ENCODE data around the gene SMARCE1. TPM values are rescaled to one million over a fixed set of nuclear protein-coding genes. Genes with fewer than 3 reads are reported as not detected.

SMARCE1 gene
- total RNA-seq, 1 experiment from 2014 or later: 139 TPM

DNA sequence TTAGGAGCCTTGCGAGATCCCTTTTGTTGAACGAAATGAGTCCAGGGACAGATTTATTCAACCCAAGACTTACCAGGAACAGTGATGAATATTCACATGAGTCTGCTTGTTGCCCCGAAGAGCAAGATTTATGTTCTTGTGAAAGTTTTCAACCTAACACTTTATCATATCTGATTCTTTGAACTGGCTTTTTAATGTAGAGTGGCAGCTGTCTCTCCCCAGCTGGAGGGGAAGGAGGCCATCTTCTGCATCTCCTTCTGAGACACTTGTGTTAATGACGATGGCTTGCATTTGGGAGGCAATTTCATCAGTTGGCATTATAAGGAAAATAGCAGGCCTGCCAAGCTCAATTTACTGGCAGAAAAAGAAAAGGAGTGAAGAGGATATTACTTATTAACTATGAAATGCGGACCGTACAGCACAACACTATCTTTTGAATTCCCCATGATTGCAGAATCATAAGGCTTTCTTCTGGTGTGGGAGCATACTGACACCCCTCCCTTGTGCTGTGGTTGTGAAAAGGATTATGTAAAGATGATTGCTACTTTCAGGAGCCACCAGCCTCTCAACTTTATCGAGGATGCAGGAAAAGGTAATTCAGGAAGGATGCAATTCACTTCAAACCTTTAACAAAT, 35.7 kb downstream of the SMARCE1 start:
- DNase-seq: no peak
- Histone ChIP-seq H3K4me1 (no peaks in the 10 kb centered on the region), H3K36me3 (no peaks in the 10 kb centered on the region), H3K9me3 (replicated peaks) (no peaks in the 10 kb centered on the region), H3K27ac (no peak overlapping the region), H3K27me3 (no peaks in the 10 kb centered on the region; the same call in 1 of the 2 replicates), H3K4me3 (no peak overlapping the region)

DNA sequence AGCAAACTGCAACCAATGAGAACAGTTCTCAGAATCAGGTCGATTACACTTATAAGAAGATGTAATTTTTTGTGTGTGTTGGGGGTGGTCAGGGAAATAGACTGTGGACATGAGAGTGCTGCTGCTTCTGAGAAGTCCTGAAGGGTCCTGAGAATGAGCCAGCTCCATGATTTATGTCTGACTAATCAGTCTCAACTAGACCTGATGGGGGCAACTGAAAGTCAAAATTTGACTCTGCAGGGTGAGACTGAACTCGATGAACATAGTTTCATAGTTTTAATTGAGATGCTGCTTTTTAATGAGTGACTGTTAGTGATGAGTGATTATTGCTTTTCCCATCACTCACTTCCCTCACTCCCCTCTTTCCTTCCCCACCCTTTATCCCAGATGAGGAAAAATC, 37.3 kb downstream of the SMARCE1 start:
- Histone ChIP-seq H3K36me3 (no peaks in the 10 kb centered on the region), H3K27me3 (no peaks in the 10 kb centered on the region; the same call in 1 of the 2 replicates), H3K4me1 (no peaks in the 10 kb centered on the region), H3K9me3 (replicated peaks) (no peaks in the 10 kb centered on the region), H3K4me3 (no peak overlapping the region), H3K27ac (no peak overlapping the region)
- no peak for DNase-seq

DNA sequence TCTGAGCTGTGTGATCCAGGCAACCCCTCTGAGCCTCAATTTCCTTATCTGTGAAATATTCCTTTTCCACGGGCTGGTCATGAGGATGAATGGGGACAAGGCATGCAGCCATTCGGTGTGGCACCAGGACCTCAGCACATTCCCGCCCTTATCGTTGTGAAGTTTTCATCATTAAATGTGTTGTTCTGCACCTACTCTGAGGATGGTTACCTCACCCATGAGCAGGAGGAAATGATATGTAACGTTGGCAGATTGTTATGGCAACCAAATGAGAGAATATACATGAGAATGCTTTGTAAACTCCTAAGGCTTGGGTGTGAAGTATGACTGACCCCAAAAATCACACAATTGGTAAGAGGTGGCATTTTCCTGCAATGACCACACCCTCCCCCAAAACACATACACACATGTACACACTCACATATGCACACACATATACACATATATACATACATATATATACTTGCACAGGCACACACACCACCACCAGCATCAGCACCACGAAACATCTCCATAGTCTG, 39.5 kb downstream of the SMARCE1 start:
- Histone ChIP-seq H3K9me3 (replicated peaks) (no peaks in the 10 kb centered on the region), H3K36me3 (no peaks in the 10 kb centered on the region), H3K27me3 (peaks cover 3% of the 10 kb centered on the region; the same call in 1 of the 2 replicates), H3K4me1 (no peaks in the 10 kb centered on the region), H3K4me3 (no peak overlapping the region), H3K27ac (no peak overlapping the region)
- DNase-seq: no peak

DNA sequence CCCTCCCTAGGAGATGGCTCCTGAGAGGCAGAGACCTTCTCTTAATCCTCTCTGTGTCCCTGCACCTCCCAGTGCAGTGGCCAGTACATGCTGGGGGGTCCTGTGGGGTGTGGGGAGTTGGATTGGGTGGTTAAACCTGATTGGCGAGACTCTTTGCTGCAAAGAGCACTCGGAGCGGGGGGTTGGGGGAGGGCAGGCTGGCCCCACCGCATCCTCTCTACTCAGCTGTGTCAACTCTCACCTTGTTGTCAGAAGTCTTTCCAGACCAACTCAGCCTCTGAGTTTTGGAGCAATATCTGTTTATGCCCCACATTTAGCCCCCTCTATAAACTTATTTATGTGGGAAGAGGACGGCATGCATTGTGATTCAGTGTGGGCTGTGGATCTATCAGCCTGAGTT, 40.0 kb downstream of the SMARCE1 start:
- no peaks in the 10 kb centered on the region for H3K9me3 ChIP-seq (replicated peaks)
- H3K4me1 ChIP-seq: no peaks in the 10 kb centered on the region
- H3K27me3 ChIP-seq: 0 out of 2 replicates have a peak, but pooled peaks cover 3% of the 10 kb centered on the region
- DNase-seq: no peak
- H3K27ac ChIP-seq: no peak overlapping the region
- H3K4me3 ChIP-seq: no peak overlapping the region
- no peaks in the 10 kb centered on the region for H3K36me3 ChIP-seq

DNA sequence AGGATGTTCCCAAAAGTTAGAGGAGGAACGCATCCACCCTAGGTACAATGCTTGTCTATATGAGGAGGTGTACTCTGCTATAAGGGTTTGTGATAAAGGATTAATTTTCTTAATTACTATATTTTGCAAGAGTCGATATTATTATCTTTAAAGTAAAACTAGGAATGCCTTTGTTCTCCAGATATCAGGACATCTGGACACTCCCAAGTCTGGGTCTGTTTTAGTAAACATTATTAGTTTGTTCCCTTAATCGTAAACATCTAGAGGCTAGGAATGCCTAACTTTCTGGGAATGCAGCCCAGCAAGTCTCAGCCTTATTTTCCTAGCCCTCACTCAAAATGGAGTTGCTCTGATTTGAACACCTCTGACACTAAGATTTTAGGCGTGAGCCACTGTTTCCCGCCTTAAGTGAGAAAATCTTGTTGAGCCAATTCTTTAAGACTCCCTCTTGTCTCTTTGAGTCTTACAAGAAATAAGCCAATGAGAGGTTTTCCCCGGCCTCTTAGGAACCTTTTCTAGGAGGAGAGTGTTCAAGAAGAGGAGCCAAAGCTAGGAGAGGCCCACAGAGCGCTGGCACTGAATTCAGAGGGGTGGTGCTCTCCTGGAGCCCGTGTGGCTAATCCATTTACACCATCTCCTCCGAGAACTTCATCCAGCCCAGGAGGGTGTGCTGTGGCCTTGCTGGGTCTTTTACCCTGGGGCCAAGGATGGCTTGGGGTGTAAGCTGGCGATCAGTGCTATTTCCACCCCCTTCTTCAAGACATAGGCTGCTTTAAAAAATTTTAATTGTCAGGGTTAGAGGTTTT, 40.9 kb downstream of the SMARCE1 start:
- Histone ChIP-seq H3K9me3 (replicated peaks) (no peaks in the 10 kb centered on the region), H3K27ac (no peak overlapping the region), H3K4me1 (no peaks in the 10 kb centered on the region), H3K36me3 (no peaks in the 10 kb centered on the region), H3K27me3 (0 out of 2 replicates have a peak, but pooled peaks cover 3% of the 10 kb centered on the region), H3K4me3 (no peak overlapping the region)
- DNase-seq: no peak

DNA sequence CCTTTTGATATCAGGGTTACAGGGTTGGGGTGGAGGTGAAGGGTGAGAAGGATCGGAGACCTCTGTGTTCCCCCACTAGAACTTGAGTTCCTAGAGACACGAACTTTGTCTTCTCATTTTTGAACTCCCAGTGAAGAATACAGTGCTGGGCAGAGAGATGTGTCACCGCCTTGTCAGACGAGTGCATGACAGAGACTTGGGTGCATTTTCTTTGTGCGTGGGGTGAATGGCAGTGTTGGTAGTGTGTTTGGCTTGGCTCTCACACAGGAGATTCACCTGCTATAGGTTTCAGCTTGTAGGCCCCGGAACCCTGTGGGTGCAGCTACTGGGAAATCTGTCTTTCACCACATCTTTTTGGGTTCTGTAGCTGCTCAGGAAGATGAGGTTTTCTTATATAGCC, 42.3 kb downstream of the SMARCE1 start:
- Histone ChIP-seq H3K36me3 (no peaks in the 10 kb centered on the region), H3K9me3 (replicated peaks) (no peaks in the 10 kb centered on the region), H3K27ac (no peak overlapping the region), H3K4me3 (no peak overlapping the region), H3K4me1 (no peaks in the 10 kb centered on the region), H3K27me3 (0 out of 2 replicates have a peak, but pooled peaks cover 3% of the 10 kb centered on the region)
- DNase-seq: no peak

DNA sequence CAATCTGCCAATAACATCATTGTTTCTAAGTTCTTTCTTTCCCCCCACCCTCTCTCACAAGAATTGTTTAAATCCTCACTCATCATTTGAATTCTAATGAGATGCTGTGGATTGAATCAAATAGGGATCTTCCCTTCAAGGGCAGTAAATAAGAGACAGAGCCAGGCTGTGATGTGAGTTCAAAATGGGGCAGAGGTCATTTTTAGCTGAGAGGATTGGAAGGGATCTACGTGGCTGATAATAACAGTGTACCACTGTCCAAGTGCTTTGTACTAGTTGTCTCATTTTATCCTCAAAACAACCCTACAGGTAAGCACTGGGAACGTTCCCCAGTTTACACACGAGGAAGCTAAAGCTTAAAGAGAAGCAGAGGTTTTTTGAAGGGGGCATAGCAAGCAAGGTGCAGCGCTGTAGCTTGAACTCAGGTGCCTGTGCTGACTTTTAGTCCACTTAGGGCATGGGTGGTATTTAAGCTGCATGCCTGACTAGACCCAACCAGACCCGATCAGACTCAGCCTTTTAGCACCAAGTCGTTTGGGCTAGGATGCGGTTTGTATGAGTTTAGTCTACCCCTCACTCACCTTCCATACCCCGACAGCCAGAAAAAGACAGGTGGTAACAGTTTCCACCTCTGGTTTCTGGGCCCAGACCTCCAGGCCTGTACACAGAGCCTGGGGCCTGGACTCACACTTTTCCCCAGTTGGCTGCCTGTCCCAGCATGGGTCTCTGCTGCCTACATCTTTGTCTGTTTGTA, 43.1 kb downstream of the SMARCE1 start:
- no peaks in the 10 kb centered on the region for H3K9me3 ChIP-seq (replicated peaks)
- DNase-seq: no peak
- H3K36me3 ChIP-seq: no peaks in the 10 kb centered on the region
- H3K4me3 ChIP-seq: no peak overlapping the region
- no peaks in the 10 kb centered on the region for H3K4me1 ChIP-seq
- H3K27me3 ChIP-seq: 0 out of 2 replicates have a peak, but pooled peaks cover 3% of the 10 kb centered on the region
- no peak overlapping the region for H3K27ac ChIP-seq

DNA sequence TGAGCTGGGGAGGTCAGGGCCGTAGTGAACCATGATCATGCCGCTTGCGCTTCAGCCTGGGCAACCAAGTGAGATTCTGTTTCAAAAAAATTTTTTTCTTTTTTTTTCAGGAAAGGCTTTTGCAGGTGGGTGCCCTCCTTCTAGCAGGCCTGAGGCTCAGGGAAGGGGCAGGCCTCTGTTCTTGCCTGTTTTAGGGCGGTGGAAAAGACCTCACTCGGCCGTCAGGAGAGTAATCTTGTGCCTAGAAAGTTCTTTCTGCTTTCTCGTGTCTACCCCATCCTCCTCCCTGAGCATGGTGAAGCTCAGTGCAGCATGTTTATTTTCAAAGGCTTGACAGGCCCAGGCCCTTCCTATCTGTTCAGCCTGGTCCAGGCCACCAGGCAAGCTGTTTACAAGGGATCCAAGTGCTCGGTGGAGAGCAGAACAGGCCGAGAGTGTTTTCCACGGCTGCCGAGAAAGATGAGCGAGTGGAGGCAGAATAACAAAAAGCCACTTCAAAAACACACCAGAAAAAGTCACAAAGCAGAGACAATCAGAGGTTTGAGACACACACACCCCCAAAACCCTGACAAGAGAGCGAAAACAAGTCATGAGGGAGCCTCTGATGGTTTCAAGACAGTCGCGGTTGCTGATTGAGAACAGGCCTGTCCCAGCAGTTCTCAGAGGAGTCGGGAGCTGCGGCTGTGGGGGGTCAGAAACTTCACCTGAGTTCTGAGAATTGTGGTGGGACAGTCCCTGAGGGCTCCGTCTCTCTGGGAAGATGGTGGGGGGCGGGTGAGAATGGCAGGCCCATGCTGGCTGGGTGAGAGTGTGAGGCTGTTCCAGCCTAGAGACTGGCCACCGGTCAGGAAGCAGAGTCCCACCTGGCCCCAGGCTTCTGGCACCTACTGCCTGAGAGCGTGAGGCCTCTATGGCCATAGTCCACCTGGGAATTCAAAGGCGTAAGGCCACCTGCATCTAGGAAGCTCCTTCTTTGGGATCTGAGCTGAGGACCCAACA, 44.9 kb downstream of the SMARCE1 start:
- Histone ChIP-seq H3K4me3 (no peak overlapping the region), H3K27ac (no peak overlapping the region), H3K9me3 (replicated peaks) (no peaks in the 10 kb centered on the region), H3K27me3 (0 out of 2 replicates have a peak, but pooled peaks cover 3% of the 10 kb centered on the region), H3K4me1 (no peaks in the 10 kb centered on the region), H3K36me3 (no peaks in the 10 kb centered on the region)
- no peak for DNase-seq

DNA sequence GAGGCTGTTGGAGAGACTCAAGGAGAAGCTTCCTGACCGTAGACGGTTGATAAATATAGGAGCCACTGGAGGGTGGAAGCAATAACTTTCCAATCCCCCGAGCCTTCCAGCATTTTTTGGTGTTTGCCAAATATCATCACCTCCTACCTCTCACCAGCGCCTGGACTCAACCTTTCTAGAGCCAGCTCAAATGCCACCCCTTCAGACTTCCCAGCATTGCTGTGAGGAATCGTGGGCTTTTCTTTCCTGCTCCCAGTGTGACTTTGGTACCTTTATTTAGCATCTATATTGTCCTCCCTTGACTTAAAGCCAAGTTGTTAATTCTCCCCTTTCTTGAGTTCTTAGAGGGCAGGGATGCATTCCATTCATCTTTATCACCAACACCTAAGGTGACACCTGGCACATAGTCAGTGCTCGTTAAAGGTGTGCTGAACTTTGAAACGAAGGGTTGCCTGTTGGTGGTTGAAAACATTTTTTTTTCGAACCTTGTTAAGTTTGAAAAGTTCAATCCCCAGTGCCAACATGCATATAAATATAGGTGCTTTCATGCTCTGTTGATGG, 47.1 kb downstream of the SMARCE1 start:
- no peak for DNase-seq
- Histone ChIP-seq H3K9me3 (replicated peaks) (no peaks in the 10 kb centered on the region; the same call in 1 of the 2 replicates), H3K36me3 (no peaks in the 10 kb centered on the region), H3K4me3 (no peak overlapping the region), H3K27ac (no peak overlapping the region), H3K27me3 (0 out of 2 replicates have a peak, but pooled peaks cover 3% of the 10 kb centered on the region), H3K4me1 (no peaks in the 10 kb centered on the region; the same call in 1 of the 2 replicates)

DNA sequence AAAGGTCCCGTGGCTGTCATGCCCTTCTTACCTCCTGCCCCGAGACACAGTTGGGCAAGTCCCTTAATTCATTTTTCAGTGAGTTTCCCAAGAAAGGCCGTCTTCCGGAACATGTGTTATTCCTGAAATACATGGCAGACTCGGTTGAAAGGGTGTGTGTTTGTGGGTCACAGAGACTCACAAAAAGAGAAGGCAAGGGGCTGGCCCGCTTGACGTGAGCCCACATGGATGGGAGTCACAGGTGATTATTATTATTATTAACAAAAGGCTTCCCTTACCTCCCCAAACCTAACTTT, 48.2 kb downstream of the SMARCE1 start:
- H3K9me3 ChIP-seq (replicated peaks): no peaks in the 10 kb centered on the region; the same call in 1 of the 2 replicates
- H3K4me3 ChIP-seq: no peak overlapping the region
- no peak for DNase-seq
- no peaks in the 10 kb centered on the region for H3K36me3 ChIP-seq
- 0 out of 2 replicates have a peak, but pooled peaks cover 2% of the 10 kb centered on the region for H3K27me3 ChIP-seq
- H3K27ac ChIP-seq: no peak overlapping the region
- no peaks in the 10 kb centered on the region; the same call in 1 of the 2 replicates for H3K4me1 ChIP-seq

DNA sequence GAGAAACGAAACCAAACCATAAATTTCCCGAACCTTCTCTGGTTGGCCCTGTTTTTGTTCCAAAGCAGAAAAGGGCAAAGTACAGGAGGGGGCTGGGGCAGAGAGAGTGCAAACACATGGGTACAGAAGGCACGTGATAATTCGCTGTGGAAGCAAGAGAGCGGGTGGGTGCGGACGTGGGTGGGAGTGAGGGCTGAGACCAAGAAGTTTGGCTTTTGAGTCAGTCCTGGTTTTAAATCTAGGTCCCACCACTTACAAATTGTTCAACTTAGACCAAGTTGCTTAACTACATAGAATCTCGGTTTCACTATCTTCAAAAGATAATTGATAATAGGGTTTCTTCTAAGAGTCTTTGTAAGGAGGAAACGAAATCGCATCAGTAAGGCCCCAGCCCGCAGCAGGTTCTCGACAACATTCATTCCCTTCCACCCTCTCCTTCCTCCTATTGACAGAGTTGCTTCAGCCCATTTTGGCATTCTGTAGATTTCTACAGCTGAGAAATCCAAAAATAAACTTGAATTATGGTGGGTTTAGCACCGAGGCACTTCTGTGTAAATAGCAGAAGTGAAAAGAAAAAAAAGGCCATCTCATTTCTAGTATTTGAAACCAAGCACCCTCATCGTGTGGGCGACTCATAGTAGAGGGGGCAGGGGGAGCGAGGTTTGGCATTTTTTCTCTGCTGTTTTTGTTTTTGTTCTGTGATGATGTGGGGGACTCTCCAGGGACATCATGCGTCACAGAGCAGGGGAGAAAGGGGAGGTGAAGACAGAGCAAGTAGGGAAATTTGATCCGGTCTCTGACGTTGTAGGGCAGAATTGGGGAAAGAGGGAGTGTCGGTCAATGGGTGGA, 48.8 kb downstream of the SMARCE1 start:
- Histone ChIP-seq H3K27me3 (no peaks in the 10 kb centered on the region), H3K4me1 (no peaks in the 10 kb centered on the region; the same call in 1 of the 2 replicates), H3K9me3 (replicated peaks) (no peaks in the 10 kb centered on the region; the same call in 1 of the 2 replicates), H3K4me3 (no peak overlapping the region), H3K27ac (no peak overlapping the region), H3K36me3 (no peaks in the 10 kb centered on the region)
- peak; percentile 8 to 27 for DNase-seq

DNA sequence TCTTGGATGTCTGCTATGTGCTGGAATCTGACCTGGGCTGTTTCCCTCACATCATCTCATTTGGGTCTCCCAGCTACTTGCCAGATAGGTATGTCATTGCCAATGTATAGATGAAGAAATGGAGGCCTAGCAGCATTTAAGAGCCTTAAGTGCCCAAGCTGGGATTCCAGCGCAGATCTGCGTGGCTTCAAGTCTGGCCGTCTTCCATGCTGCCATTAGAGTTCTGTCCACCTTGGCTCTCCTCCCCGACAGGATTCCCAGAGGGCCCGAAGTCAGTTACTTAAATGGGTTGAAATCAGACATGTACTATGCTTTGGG, 49.4 kb downstream of the SMARCE1 start:
- no peaks in the 10 kb centered on the region; the same call in 1 of the 2 replicates for H3K9me3 ChIP-seq (replicated peaks)

More for the DNA sequence above, 49.4 kb downstream of the SMARCE1 start:
- H3K36me3 ChIP-seq: no peaks in the 10 kb centered on the region
- DNase-seq: no peak
- no peaks in the 10 kb centered on the region for H3K27me3 ChIP-seq
- H3K4me3 ChIP-seq: no peak overlapping the region
- H3K27ac ChIP-seq: no peak overlapping the region
- H3K4me1 ChIP-seq: no peaks in the 10 kb centered on the region; the same call in 1 of the 2 replicates

Measured in SJCRH30 (cell line).